Measurements from ENCODE around the gene MT1F.

DNA sequence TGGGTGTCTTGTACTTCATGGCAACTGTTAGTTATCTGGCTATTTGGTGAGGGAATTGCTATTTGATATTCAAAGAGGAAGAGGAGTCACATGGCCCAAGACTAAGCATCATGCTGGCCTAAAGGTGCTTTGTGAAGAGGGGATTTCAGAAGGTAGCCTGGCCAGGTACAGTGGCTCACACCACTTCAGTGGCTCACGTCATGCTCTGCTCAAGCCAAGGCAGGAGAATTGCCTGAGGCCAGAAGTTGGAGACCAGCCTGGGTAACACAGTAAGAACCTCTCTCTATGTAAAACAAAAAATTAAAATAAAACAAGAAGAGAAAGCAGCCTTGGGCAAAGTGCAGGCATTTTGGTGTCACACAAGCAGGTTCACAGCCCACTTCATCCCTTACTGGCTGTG, 12.4 kb upstream of the MT1F start:
- TF ChIP-seq, protein P1, sequence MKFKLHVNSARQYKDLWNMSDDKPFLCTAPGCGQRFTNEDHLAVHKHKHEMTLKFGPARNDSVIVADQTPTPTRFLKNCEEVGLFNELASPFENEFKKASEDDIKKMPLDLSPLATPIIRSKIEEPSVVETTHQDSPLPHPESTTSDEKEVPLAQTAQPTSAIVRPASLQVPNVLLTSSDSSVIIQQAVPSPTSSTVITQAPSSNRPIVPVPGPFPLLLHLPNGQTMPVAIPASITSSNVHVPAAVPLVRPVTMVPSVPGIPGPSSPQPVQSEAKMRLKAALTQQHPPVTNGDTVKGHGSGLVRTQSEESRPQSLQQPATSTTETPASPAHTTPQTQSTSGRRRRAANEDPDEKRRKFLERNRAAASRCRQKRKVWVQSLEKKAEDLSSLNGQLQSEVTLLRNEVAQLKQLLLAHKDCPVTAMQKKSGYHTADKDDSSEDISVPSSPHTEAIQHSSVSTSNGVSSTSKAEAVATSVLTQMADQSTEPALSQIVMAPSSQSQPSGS (IDR thresholded peaks at IDR 0.05; ENCODE audit: low read length), result no peak
- TF ChIP-seq ZZZ3 (IDR thresholded peaks at IDR 0.05; ENCODE audit: control insufficient read depth, insufficient read length, low read depth), result no peak
- no peak for TF ChIP-seq NFXL1 (IDR thresholded peaks at IDR 0.05; ENCODE audit: borderline replicate concordance)
- no peak for TF ChIP-seq RAD21 (IDR thresholded peaks at IDR 0.05; ENCODE audit: insufficient read depth, low read depth, low read length)
- no peak for TF ChIP-seq POLR2A (IDR thresholded peaks at IDR 0.05; ENCODE audit: low read depth, low read length)
- TF ChIP-seq EZH2 (IDR thresholded peaks at IDR 0.05; ENCODE audit: borderline replicate concordance, control insufficient read depth, low read depth, low read length), result no peak
- no peak for TF ChIP-seq RFX5 (IDR thresholded peaks at IDR 0.05; ENCODE audit: low read depth, low read length)

Measured in GM12878 (cell line).